Measurements from ENCODE around the gene DCPS.

- TF ChIP-seq, protein P1, sequence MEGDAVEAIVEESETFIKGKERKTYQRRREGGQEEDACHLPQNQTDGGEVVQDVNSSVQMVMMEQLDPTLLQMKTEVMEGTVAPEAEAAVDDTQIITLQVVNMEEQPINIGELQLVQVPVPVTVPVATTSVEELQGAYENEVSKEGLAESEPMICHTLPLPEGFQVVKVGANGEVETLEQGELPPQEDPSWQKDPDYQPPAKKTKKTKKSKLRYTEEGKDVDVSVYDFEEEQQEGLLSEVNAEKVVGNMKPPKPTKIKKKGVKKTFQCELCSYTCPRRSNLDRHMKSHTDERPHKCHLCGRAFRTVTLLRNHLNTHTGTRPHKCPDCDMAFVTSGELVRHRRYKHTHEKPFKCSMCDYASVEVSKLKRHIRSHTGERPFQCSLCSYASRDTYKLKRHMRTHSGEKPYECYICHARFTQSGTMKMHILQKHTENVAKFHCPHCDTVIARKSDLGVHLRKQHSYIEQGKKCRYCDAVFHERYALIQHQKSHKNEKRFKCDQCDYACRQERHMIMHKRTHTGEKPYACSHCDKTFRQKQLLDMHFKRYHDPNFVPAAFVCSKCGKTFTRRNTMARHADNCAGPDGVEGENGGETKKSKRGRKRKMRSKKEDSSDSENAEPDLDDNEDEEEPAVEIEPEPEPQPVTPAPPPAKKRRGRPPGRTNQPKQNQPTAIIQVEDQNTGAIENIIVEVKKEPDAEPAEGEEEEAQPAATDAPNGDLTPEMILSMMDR (IDR thresholded peaks at IDR 0.05): no peak
- TF ChIP-seq POLR2AphosphoS5 (IDR thresholded peaks at IDR 0.05): no peak
Observed at GRCh38 chr11:126304457-126305075, 706 bp downstream of the DCPS start.

Measured in sigmoid colon (tissue), 4 donors.